ENCODE results near the gene SEMA4B.

DNA sequence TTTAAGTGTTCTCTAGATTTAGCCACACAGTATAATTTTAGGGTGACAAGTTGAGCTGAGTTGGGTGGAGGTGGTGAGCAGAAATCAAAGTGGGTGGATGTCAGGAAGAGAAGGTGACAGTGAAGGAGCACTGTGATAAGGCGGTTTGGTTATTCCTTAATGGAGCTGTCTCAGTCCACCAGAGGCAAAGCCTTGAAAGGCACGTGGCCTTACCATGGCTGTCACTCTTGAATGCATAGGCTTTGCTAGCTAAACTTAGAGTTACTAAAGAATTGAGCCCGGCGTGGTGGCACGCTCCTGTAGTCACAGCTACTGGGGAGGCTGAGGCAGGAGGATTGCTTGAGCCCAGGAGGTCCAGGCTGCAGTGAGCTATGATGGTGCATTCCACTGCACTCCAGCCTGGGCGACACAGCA is 47.7 kb downstream of the SEMA4B start:
- no peak for TF ChIP-seq POLR2A (IDR thresholded peaks at IDR 0.05; ENCODE audit: low read depth, low read length)
- no peak for TF ChIP-seq NRF1 (conservative IDR thresholded peaks at IDR 0.05; ENCODE audit: low read depth, low read length)
- no peak for TF ChIP-seq MXI1 (IDR thresholded peaks at IDR 0.05; ENCODE audit: low read depth, low read length)
- no peak for TF ChIP-seq CHD1 (IDR thresholded peaks at IDR 0.05; ENCODE audit: low read depth, low read length)
- TF ChIP-seq, protein P1, sequence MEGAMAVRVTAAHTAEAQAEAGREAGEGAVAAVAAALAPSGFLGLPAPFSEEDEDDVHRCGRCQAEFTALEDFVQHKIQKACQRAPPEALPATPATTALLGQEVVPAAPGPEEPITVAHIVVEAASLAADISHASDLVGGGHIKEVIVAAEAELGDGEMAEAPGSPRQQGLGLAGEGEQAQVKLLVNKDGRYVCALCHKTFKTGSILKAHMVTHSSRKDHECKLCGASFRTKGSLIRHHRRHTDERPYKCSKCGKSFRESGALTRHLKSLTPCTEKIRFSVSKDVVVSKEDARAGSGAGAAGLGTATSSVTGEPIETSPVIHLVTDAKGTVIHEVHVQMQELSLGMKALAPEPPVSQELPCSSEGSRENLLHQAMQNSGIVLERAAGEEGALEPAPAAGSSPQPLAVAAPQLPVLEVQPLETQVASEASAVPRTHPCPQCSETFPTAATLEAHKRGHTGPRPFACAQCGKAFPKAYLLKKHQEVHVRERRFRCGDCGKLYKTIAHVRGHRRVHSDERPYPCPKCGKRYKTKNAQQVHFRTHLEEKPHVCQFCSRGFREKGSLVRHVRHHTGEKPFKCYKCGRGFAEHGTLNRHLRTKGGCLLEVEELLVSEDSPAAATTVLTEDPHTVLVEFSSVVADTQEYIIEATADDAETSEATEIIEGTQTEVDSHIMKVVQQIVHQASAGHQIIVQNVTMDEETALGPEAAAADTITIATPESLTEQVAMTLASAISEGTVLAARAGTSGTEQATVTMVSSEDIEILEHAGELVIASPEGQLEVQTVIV (IDR thresholded peaks at IDR 0.05; ENCODE audit: borderline replicate concordance, partially characterized antibody), result no peak
- no peak for TF ChIP-seq STAT1 (conservative IDR thresholded peaks at IDR 0.05)
- TF ChIP-seq, protein P2, sequence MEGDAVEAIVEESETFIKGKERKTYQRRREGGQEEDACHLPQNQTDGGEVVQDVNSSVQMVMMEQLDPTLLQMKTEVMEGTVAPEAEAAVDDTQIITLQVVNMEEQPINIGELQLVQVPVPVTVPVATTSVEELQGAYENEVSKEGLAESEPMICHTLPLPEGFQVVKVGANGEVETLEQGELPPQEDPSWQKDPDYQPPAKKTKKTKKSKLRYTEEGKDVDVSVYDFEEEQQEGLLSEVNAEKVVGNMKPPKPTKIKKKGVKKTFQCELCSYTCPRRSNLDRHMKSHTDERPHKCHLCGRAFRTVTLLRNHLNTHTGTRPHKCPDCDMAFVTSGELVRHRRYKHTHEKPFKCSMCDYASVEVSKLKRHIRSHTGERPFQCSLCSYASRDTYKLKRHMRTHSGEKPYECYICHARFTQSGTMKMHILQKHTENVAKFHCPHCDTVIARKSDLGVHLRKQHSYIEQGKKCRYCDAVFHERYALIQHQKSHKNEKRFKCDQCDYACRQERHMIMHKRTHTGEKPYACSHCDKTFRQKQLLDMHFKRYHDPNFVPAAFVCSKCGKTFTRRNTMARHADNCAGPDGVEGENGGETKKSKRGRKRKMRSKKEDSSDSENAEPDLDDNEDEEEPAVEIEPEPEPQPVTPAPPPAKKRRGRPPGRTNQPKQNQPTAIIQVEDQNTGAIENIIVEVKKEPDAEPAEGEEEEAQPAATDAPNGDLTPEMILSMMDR (IDR thresholded peaks at IDR 0.05 in 2 of 3, conservative IDR thresholded peaks at IDR 0.05 in 1 of 3; ENCODE audit: control insufficient read depth in 2 of 3, extremely low read depth in 1 of 3, insufficient read depth in 1 of 3, low read depth in 3 of 3, low read length in 3 of 3), result no peak
- TF ChIP-seq, protein P3, sequence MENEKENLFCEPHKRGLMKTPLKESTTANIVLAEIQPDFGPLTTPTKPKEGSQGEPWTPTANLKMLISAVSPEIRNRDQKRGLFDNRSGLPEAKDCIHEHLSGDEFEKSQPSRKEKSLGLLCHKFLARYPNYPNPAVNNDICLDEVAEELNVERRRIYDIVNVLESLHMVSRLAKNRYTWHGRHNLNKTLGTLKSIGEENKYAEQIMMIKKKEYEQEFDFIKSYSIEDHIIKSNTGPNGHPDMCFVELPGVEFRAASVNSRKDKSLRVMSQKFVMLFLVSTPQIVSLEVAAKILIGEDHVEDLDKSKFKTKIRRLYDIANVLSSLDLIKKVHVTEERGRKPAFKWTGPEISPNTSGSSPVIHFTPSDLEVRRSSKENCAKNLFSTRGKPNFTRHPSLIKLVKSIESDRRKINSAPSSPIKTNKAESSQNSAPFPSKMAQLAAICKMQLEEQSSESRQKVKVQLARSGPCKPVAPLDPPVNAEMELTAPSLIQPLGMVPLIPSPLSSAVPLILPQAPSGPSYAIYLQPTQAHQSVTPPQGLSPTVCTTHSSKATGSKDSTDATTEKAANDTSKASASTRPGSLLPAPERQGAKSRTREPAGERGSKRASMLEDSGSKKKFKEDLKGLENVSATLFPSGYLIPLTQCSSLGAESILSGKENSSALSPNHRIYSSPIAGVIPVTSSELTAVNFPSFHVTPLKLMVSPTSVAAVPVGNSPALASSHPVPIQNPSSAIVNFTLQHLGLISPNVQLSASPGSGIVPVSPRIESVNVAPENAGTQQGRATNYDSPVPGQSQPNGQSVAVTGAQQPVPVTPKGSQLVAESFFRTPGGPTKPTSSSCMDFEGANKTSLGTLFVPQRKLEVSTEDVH (IDR thresholded peaks at IDR 0.05; ENCODE audit: low read depth, partially characterized antibody), result no peak
- TF ChIP-seq POLR2AphosphoS5 (IDR thresholded peaks at IDR 0.05; ENCODE audit: low read length), result no peak
- no peak for TF ChIP-seq EP300 (IDR thresholded peaks at IDR 0.05; ENCODE audit: borderline replicate concordance in 1 of 2, control insufficient read depth in 1 of 2, low read depth in 2 of 2, low read length in 2 of 2)
- no peak for TF ChIP-seq NR2C2 (IDR thresholded peaks at IDR 0.05; ENCODE audit: borderline replicate concordance, control insufficient read depth, insufficient read length, low read depth)
- no peak for TF ChIP-seq POLR2AphosphoS2 (IDR thresholded peaks at IDR 0.05; ENCODE audit: low read depth, low read length)
- TF ChIP-seq ETV6 (conservative IDR thresholded peaks at IDR 0.05 in 1 of 2, IDR thresholded peaks at IDR 0.05 in 1 of 2; ENCODE audit: borderline replicate concordance in 1 of 2, low read depth in 1 of 2), result no peak
